Breast epithelium (tissue), 4 donors: Measurements from ENCODE around the gene PSKH1. TPM values are rescaled to one million over a fixed set of nuclear protein-coding genes. Genes with fewer than 3 reads are reported as not detected.

ENCODE experiments used
- DNase-seq, 2 donors: peaks; one replicate each; pipeline ENCODE4 v3.0.0-alpha.2; 2019; ENCODE audit warnings: low spot score in 2 of 2
- H3K27ac ChIP-seq, 2 donors: fragments of 200-600 bp; sonication (generic) in 1 of 2; one replicate each; pipeline ENCODE4 v1.5.1; 2016 to 2019; ENCODE audit warnings: mild to moderate bottlenecking in 1 of 2
- H3K27me3 ChIP-seq, 2 donors: fragments of 200-600 bp; sonication (generic) in 1 of 2; one replicate each; pipeline versions ENCODE4 v1.5.1 to v1.6.0; 2017 to 2019; ENCODE audit warnings: control low read depth in 1 of 2, mild to moderate bottlenecking in 1 of 2
- H3K36me3 ChIP-seq: fragments of 200-600 bp; one replicate; pipeline ENCODE4 v1.5.1; 2019
- H3K4me1 ChIP-seq, 2 donors: fragments of 200-600 bp; sonication (generic); one replicate each; pipeline ENCODE4 v1.5.1; 2016 to 2019; ENCODE audit warnings: control low read depth in 1 of 2
- H3K4me3 ChIP-seq, 3 donors: fragments of 200-600 bp; sonication (generic); 1 replicate in 2 of 3; 2 replicates in 1 of 3; pipeline ENCODE4 v1.5.1; 2016 to 2019; ENCODE audit warnings: mild to moderate bottlenecking in 3 of 3, moderate library complexity in 2 of 3
- H3K9me3 ChIP-seq, 2 donors: fragments of 200-600 bp; sonication (generic) in 1 of 2; one replicate each; pipeline ENCODE4 v1.5.1; 2016 to 2019; ENCODE audit warnings: control low read depth in 1 of 2
- POLR2A ChIP-seq: fragments of 450-650 bp; IDR thresholded peaks from one replicate; pipeline ENCODE4 v1.6.1; 2016; ENCODE audit warnings: antibody characterized with exemption, mild to moderate bottlenecking, moderate library complexity
- POLR2AphosphoS5 ChIP-seq, 3 donors: sonication (generic); formaldehyde crosslinking; IDR thresholded peaks; one replicate each; pipeline ENCODE4 v1.6.1; 2017; ENCODE audit warnings: antibody characterized with exemption in 3 of 3
- intact Hi-C: fragments of 100-400 bp; cut with DNase I; formaldehyde crosslinking; loops from one replicate; pipeline ENCODE4 v1.15.1; 2023; ENCODE audit warnings: low total_unique reads
- total RNA-seq, 3 donors: library from RNA; depleted of rRNA; stranded (reverse); fragments of >200 nt; gene quantifications; one replicate each; pipeline ENCODE4 v1.1.0, GENCODE V29; 2016
- TF ChIP-seq, protein P1 (sequence below), 3 donors: fragments of 450-650 bp; IDR thresholded peaks; one replicate each; pipeline ENCODE4 v1.5.1; 2016 to 2017; ENCODE audit warnings: antibody characterized with exemption in 3 of 3, mild to moderate bottlenecking in 3 of 3, moderate library complexity in 3 of 3

Gene PSKH1
- total RNA-seq, 3 donors from 2014 or later = 17.3 to 20.5 (median 17.4) TPM

DNA sequence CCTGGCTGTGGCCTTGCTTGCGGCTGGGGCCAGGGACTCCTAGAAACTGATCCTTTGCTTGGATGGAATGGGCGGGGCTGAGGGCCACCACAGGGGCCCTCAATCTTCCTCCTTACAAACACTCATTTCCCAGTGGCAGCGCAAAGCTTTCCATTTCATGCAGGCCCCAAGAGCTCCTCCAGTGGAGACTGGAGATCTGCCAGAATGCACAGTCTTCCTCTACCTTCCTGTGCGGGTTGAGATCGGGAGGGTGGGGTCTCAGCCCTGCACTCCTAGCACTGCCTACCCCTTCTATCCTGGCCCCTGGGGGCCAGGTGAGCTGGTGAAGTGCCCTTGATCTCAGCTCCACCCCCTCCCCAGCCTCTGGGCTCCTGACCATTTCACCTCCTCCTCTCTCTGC lies 6.7 kb upstream of the PSKH1 start:
- TF ChIP-seq POLR2A = no peak
- no peak for TF ChIP-seq POLR2AphosphoS5 (IDR thresholded peaks at IDR 0.05)
- TF ChIP-seq, protein P1, sequence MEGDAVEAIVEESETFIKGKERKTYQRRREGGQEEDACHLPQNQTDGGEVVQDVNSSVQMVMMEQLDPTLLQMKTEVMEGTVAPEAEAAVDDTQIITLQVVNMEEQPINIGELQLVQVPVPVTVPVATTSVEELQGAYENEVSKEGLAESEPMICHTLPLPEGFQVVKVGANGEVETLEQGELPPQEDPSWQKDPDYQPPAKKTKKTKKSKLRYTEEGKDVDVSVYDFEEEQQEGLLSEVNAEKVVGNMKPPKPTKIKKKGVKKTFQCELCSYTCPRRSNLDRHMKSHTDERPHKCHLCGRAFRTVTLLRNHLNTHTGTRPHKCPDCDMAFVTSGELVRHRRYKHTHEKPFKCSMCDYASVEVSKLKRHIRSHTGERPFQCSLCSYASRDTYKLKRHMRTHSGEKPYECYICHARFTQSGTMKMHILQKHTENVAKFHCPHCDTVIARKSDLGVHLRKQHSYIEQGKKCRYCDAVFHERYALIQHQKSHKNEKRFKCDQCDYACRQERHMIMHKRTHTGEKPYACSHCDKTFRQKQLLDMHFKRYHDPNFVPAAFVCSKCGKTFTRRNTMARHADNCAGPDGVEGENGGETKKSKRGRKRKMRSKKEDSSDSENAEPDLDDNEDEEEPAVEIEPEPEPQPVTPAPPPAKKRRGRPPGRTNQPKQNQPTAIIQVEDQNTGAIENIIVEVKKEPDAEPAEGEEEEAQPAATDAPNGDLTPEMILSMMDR (IDR thresholded peaks at IDR 0.05) = no peak

DNA sequence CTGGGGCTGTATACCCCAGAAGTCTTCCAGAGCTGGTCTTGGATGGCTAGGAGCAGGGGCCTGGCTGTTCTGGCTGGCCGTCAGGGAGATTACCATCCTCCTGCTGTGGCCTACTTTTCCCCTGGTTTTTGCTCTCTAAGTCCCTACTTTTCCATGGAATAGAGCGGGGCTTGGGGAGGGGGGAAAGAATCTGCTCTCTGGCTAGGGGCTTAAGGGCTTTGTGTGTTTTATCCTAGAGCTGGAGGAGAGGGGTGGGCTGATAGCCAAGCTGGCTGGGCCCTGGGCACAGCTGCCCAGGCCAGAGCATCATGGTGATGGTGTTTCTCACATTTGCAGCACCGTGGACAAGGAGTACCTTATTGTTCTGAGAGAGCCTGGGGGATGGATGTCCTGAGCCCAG lies 4.7 kb upstream of the PSKH1 start:
- Histone ChIP-seq H3K4me1 (no peaks in the 10 kb centered on the region), H3K27me3 (no peaks in the 10 kb centered on the region), H3K9me3 (no peaks in the 10 kb centered on the region), H3K27ac (no peak overlapping the region), H3K36me3 (no peaks in the 10 kb centered on the region), H3K4me3 (no peak overlapping the region)
- TF ChIP-seq POLR2AphosphoS5 (IDR thresholded peaks at IDR 0.05) (no peak), POLR2A (no peak)
- TF ChIP-seq, protein P1 (IDR thresholded peaks at IDR 0.05) = no peak
- no peak for DNase-seq
- intact Hi-C loops = no loop called here

More for the DNA sequence above, 6.7 kb upstream of the PSKH1 start:
- no peaks in the 10 kb centered on the region for H3K36me3 ChIP-seq
- intact Hi-C loops = no loop called here
- H3K4me3 ChIP-seq = no peak overlapping the region
- no peak overlapping the region for H3K27ac ChIP-seq
- DNase-seq = no peak
- no peaks in the 10 kb centered on the region for H3K4me1 ChIP-seq
- no peaks in the 10 kb centered on the region for H3K27me3 ChIP-seq
- no peaks in the 10 kb centered on the region for H3K9me3 ChIP-seq

DNA sequence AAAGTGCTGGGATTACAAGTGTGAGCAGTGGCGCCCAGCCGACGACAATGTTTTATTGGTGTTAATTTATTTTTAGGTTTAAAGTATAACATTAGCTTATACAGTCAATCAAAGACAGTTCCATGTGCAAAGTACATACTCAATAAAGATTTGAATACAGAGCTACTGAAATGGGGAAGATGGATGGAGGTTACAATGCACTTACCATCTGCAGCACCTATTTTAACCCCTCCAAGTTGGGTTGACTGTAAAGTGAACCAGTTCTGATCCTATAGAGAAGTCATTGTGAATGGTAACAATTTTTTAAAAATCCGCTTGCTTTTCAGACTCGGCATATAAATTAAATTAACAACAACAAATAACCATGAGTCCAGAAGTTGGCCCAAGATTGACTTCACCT lies 679 bp upstream of the PSKH1 start:
- H3K27me3 ChIP-seq = no peaks in the 10 kb centered on the region
- H3K4me1 ChIP-seq = peaks cover 0 to 8% of the 10 kb centered on the region in 2 donors
- peak overlapping the region in 1 of 2 donors; percentile 97 for H3K27ac ChIP-seq
- intact Hi-C loops = loop anchor here (5.0 kb wide), 1 partner anchor 95 kb away; no protein-coding TSS in a partner anchor
- no peaks in the 10 kb centered on the region for H3K9me3 ChIP-seq
- TF ChIP-seq, protein P1 (IDR thresholded peaks at IDR 0.05) = no peak
- TF ChIP-seq POLR2AphosphoS5 (IDR thresholded peaks at IDR 0.05) = no peak
- TF ChIP-seq POLR2A = no peak
- H3K36me3 ChIP-seq = no peaks in the 10 kb centered on the region
- DNase-seq = no peak
- H3K4me3 ChIP-seq = peak overlapping the region; percentile 95 to 98 (median 96)

DNA sequence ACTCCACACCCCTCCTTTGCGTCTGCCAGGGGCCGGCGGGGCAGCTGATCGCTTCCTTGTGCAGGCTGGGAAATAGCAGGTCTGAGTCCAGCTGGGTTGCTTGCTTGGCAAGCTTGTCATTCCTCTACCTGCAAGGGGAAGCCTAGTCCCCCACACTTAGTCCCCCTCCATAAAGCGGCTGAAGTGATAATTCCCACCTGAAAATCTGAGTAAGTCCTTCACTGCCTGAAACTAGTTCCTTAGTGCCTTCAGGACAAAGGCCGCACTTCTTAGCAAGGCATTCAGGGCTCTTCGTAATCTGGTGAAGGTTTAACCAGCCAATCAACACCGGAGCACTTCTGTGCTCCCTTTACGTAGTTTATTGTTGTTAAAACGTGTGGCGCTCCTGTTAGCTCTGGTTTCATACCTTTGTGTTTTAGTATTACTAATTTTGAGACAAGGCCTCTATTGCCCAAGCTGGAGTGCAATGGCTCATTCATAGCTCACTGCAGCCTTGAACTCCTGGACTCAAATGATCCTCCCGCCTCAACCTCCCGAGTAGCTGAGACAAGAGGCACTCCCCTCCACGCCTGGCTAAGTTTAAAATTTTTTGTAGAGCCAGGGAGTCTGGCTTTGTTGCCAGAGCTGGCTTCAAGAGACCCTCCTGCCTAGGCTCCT lies 817 bp downstream of the PSKH1 start:
- H3K9me3 ChIP-seq = no peaks in the 10 kb centered on the region
- H3K27ac ChIP-seq = peak overlapping the region; percentile 97 to 98
- no peaks in the 10 kb centered on the region for H3K36me3 ChIP-seq
- intact Hi-C loops = loop anchor here (5.0 kb wide), 1 partner anchor 93 kb away; no protein-coding TSS in a partner anchor
- TF ChIP-seq, protein P1 (IDR thresholded peaks at IDR 0.05) = no peak
- no peak for TF ChIP-seq POLR2A
- TF ChIP-seq POLR2AphosphoS5 (IDR thresholded peaks at IDR 0.05) = no peak
- peak in 1 of 2 donors; percentile 35 for DNase-seq
- H3K4me3 ChIP-seq = peak overlapping the region; percentile 95 to 98 (median 96)
- peaks cover 0 to 8% of the 10 kb centered on the region in 2 donors for H3K4me1 ChIP-seq
- no peaks in the 10 kb centered on the region for H3K27me3 ChIP-seq

DNA sequence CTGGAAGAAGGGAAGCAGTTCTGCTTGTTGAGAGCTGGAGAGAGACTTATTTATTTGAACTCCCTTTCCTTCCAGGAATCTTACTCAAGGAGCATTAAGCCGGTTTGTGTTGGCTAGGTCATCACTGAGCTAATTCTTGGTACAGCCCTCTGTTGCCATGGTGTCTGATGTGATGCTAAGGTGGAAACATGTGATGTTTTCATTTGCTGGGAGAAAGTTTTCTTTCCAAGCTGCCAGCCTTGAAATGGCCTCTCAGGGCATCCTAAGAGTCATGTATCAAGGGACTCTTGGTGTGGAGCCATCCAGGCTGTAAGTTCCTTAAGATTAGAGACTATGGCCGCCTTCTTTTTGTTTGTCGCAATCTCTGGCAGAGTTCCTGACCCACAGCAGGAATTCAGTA lies 4.2 kb downstream of the PSKH1 start:
- DNase-seq = peak in 1 of 2 donors; percentile 33
- Histone ChIP-seq H3K27me3 (no peaks in the 10 kb centered on the region), H3K27ac (peak overlapping the region; percentile 48 to 66), H3K4me3 (no peak overlapping the region), H3K4me1 (peaks cover 0 to 8% of the 10 kb centered on the region in 2 donors), H3K9me3 (no peaks in the 10 kb centered on the region), H3K36me3 (no peaks in the 10 kb centered on the region)
- intact Hi-C loops = no loop called here
- TF ChIP-seq POLR2AphosphoS5 (IDR thresholded peaks at IDR 0.05) = no peak
- no peak for TF ChIP-seq POLR2A
- TF ChIP-seq, protein P1 (IDR thresholded peaks at IDR 0.05) = no peak
